ENCODE measurements around the gene PCLAF. TPM values are rescaled to one million over a fixed set of nuclear protein-coding genes. Genes with fewer than 3 reads are reported as not detected.

Gene PCLAF
- total and polyA plus RNA-seq, 2 of the 8 experiments (the other 6 are each of a cell fraction or from before 2014, with no cell fraction given) = 76.2 to 124 TPM

GRCh38 chr15:64381000-64381751, at the start of gene PCLAF (continued):
- TF ChIP-seq, protein P1, sequence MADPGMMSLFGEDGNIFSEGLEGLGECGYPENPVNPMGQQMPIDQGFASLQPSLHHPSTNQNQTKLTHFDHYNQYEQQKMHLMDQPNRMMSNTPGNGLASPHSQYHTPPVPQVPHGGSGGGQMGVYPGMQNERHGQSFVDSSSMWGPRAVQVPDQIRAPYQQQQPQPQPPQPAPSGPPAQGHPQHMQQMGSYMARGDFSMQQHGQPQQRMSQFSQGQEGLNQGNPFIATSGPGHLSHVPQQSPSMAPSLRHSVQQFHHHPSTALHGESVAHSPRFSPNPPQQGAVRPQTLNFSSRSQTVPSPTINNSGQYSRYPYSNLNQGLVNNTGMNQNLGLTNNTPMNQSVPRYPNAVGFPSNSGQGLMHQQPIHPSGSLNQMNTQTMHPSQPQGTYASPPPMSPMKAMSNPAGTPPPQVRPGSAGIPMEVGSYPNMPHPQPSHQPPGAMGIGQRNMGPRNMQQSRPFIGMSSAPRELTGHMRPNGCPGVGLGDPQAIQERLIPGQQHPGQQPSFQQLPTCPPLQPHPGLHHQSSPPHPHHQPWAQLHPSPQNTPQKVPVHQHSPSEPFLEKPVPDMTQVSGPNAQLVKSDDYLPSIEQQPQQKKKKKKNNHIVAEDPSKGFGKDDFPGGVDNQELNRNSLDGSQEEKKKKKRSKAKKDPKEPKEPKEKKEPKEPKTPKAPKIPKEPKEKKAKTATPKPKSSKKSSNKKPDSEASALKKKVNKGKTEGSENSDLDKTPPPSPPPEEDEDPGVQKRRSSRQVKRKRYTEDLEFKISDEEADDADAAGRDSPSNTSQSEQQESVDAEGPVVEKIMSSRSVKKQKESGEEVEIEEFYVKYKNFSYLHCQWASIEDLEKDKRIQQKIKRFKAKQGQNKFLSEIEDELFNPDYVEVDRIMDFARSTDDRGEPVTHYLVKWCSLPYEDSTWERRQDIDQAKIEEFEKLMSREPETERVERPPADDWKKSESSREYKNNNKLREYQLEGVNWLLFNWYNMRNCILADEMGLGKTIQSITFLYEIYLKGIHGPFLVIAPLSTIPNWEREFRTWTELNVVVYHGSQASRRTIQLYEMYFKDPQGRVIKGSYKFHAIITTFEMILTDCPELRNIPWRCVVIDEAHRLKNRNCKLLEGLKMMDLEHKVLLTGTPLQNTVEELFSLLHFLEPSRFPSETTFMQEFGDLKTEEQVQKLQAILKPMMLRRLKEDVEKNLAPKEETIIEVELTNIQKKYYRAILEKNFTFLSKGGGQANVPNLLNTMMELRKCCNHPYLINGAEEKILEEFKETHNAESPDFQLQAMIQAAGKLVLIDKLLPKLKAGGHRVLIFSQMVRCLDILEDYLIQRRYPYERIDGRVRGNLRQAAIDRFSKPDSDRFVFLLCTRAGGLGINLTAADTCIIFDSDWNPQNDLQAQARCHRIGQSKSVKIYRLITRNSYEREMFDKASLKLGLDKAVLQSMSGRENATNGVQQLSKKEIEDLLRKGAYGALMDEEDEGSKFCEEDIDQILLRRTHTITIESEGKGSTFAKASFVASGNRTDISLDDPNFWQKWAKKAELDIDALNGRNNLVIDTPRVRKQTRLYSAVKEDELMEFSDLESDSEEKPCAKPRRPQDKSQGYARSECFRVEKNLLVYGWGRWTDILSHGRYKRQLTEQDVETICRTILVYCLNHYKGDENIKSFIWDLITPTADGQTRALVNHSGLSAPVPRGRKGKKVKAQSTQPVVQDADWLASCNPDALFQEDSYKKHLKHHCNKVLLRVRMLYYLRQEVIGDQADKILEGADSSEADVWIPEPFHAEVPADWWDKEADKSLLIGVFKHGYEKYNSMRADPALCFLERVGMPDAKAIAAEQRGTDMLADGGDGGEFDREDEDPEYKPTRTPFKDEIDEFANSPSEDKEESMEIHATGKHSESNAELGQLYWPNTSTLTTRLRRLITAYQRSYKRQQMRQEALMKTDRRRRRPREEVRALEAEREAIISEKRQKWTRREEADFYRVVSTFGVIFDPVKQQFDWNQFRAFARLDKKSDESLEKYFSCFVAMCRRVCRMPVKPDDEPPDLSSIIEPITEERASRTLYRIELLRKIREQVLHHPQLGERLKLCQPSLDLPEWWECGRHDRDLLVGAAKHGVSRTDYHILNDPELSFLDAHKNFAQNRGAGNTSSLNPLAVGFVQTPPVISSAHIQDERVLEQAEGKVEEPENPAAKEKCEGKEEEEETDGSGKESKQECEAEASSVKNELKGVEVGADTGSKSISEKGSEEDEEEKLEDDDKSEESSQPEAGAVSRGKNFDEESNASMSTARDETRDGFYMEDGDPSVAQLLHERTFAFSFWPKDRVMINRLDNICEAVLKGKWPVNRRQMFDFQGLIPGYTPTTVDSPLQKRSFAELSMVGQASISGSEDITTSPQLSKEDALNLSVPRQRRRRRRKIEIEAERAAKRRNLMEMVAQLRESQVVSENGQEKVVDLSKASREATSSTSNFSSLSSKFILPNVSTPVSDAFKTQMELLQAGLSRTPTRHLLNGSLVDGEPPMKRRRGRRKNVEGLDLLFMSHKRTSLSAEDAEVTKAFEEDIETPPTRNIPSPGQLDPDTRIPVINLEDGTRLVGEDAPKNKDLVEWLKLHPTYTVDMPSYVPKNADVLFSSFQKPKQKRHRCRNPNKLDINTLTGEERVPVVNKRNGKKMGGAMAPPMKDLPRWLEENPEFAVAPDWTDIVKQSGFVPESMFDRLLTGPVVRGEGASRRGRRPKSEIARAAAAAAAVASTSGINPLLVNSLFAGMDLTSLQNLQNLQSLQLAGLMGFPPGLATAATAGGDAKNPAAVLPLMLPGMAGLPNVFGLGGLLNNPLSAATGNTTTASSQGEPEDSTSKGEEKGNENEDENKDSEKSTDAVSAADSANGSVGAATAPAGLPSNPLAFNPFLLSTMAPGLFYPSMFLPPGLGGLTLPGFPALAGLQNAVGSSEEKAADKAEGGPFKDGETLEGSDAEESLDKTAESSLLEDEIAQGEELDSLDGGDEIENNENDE (IDR thresholded peaks at IDR 0.05; ENCODE audit: insufficient replicate concordance, low read length) = no peak
- TF ChIP-seq POLR2A (IDR thresholded peaks at IDR 0.05; ENCODE audit: control extremely low read depth in 1 of 2, low read depth in 2 of 2, low read length in 2 of 2) (peak; percentile 85 to 97), USF2 (IDR thresholded peaks at IDR 0.05; ENCODE audit: low read length) (no peak), YY1 (IDR thresholded peaks at IDR 0.05; ENCODE audit: low read depth, low read length) (no peak), EZH2 (IDR thresholded peaks at IDR 0.05; ENCODE audit: low read depth, low read length, severe bottlenecking) (no peak), FOSL1 (IDR thresholded peaks at IDR 0.05; ENCODE audit: insufficient read depth, low read depth, low read length) (no peak), KDM4A (IDR thresholded peaks at IDR 0.05; ENCODE audit: low read depth, low read length, severe bottlenecking) (no peak), NANOG (IDR thresholded peaks at IDR 0.05; ENCODE audit: insufficient read depth, low read depth, low read length, poor library complexity, severe bottlenecking) (no peak)

All from H1 (cell line).